MV-4-11 (cell line): ENCODE results near the gene RNASE4.

Source experiments
- DNase-seq: peaks from one replicate; lab custom pipeline; 2025; lab: John Stamatoyannopoulos, UW

The RNASE4 gene

GRCh38 chr14:20745571-20746358 lies 61.4 kb downstream of the RNASE4 start, which contains the start of gene EDDM3A:
TSS of gene EDDM3A (plus strand) at chr14:20745887. CDS start at chr14:20747581, 1,694 bp downstream.
- DNase-seq = no peak

- no peak for DNase-seq
Measured at GRCh38 chr14:20746566-20746965, 62.2 kb downstream of the RNASE4 start.

GRCh38 chr14:20748439-20748838 lies 64.1 kb downstream of the RNASE4 start:
- DNase-seq = no peak

- DNase-seq = no peak
Measured at GRCh38 chr14:20750194-20750593, 65.8 kb downstream of the RNASE4 start.
